ENCODE measurements around the gene BTRC. TPM values are rescaled to one million over a fixed set of nuclear protein-coding genes. Genes with fewer than 3 reads are reported as not detected.

Gene BTRC
- total and polyA plus RNA-seq, 7 donors: 6.1 to 19.3 (median 16.4) TPM

GRCh38 chr10:101402711-101403110 lies 48.7 kb downstream of the BTRC start:
- TF ChIP-seq CTCF (IDR thresholded peaks at IDR 0.05): no peak
- no peaks in the 10 kb centered on the region for H3K9me3 ChIP-seq
- H3K27me3 ChIP-seq (ENCODE audit: insufficient read depth in 3 of 3, low read length in 2 of 3): no peaks in the 10 kb centered on the region
- ATAC-seq (peak in 1 of 4 donors; percentile 50), DNase-seq (no peak)
- no peak overlapping the region for H3K27ac ChIP-seq
- H3K36me3 ChIP-seq (ENCODE audit: insufficient read depth in 1 of 2, low read depth in 1 of 2): no peaks in the 10 kb centered on the region
- no peak overlapping the region for H3K4me3 ChIP-seq
- peaks cover 15% of the 10 kb centered on the region for H3K4me1 ChIP-seq
- intact Hi-C loops (cut with DNase I): no loop called here

- H3K27me3 ChIP-seq (ENCODE audit: insufficient read depth in 3 of 3, low read length in 2 of 3): no peaks in the 10 kb centered on the region
- H3K9me3 ChIP-seq: no peaks in the 10 kb centered on the region
- intact Hi-C loops (cut with DNase I): no loop called here
- H3K4me1 ChIP-seq: peaks cover 15% of the 10 kb centered on the region
- H3K36me3 ChIP-seq (ENCODE audit: insufficient read depth in 1 of 2, low read depth in 1 of 2): no peaks in the 10 kb centered on the region
- no peak overlapping the region for H3K27ac ChIP-seq
- TF ChIP-seq CTCF (IDR thresholded peaks at IDR 0.05): no peak
- DNase-seq (no peak), ATAC-seq (no peak)
- no peak overlapping the region for H3K4me3 ChIP-seq
- 47 to 78% (median 58%) methylated on average over 2 of the region's 2 CpGs for WGBS, 3 donors
Observed at GRCh38 chr10:101403161-101403560, 49.2 kb downstream of the BTRC start.

GRCh38 chr10:101405001-101405400 lies 51.0 kb downstream of the BTRC start:
- 65 to 90% (median 80%) methylated on average over 2 of the region's 2 CpGs for WGBS, 3 donors
- Histone ChIP-seq H3K27me3 (ENCODE audit: insufficient read depth in 3 of 3, low read length in 2 of 3) (no peaks in the 10 kb centered on the region), H3K4me3 (no peak overlapping the region), H3K4me1 (peaks cover 15% of the 10 kb centered on the region), H3K9me3 (no peaks in the 10 kb centered on the region), H3K36me3 (ENCODE audit: insufficient read depth in 1 of 2, low read depth in 1 of 2) (no peaks in the 10 kb centered on the region), H3K27ac (no peak overlapping the region)
- ATAC-seq (no peak), DNase-seq (no peak)
- intact Hi-C loops (cut with DNase I): no loop called here
- no peak for TF ChIP-seq CTCF (IDR thresholded peaks at IDR 0.05)

- Histone ChIP-seq H3K27ac (no peak overlapping the region), H3K36me3 (ENCODE audit: insufficient read depth in 1 of 2, low read depth in 1 of 2) (no peaks in the 10 kb centered on the region), H3K27me3 (ENCODE audit: insufficient read depth in 3 of 3, low read length in 2 of 3) (no peaks in the 10 kb centered on the region), H3K4me3 (no peak overlapping the region), H3K4me1 (no peaks in the 10 kb centered on the region), H3K9me3 (no peaks in the 10 kb centered on the region)
- no peak for ATAC-seq
- DNase-seq: no peak
- intact Hi-C loops (cut with DNase I): no loop called here
- TF ChIP-seq CTCF (IDR thresholded peaks at IDR 0.05): no peak
Observed at GRCh38 chr10:101411598-101411997, 57.6 kb downstream of the BTRC start.

- DNase-seq (no peak), ATAC-seq (no peak)
- intact Hi-C loops (cut with DNase I): no loop called here
- no peaks in the 10 kb centered on the region for H3K27me3 ChIP-seq (ENCODE audit: insufficient read depth in 3 of 3, low read length in 2 of 3)
- no peak overlapping the region for H3K4me3 ChIP-seq
- 54 to 70% (median 56%) methylated on average over 2 of the region's 2 CpGs for WGBS, 3 donors
- H3K36me3 ChIP-seq (ENCODE audit: insufficient read depth in 1 of 2, low read depth in 1 of 2): no peaks in the 10 kb centered on the region
- H3K27ac ChIP-seq: no peak overlapping the region
- H3K9me3 ChIP-seq: no peaks in the 10 kb centered on the region
- H3K4me1 ChIP-seq: no peaks in the 10 kb centered on the region
- no peak for TF ChIP-seq CTCF (IDR thresholded peaks at IDR 0.05)
Observed at GRCh38 chr10:101414034-101414433, 60.1 kb downstream of the BTRC start.

Data from psoas muscle (tissue), 8 donors.